ELR (cell line): ENCODE data around the gene LHFPL2.
"Not testable (repeated sequence)": the region's sequence is repeated elsewhere in the genome, so short reads cannot be mapped to it uniquely, and the experiment has no call there.

Experiments
- DNase-seq: peaks from one replicate; pipeline ENCODE4 v3.0.0-alpha.2; 2015; ENCODE audit warnings: low read depth

The LHFPL2 gene, protein sequence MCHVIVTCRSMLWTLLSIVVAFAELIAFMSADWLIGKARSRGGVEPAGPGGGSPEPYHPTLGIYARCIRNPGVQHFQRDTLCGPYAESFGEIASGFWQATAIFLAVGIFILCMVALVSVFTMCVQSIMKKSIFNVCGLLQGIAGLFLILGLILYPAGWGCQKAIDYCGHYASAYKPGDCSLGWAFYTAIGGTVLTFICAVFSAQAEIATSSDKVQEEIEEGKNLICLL

DNA sequence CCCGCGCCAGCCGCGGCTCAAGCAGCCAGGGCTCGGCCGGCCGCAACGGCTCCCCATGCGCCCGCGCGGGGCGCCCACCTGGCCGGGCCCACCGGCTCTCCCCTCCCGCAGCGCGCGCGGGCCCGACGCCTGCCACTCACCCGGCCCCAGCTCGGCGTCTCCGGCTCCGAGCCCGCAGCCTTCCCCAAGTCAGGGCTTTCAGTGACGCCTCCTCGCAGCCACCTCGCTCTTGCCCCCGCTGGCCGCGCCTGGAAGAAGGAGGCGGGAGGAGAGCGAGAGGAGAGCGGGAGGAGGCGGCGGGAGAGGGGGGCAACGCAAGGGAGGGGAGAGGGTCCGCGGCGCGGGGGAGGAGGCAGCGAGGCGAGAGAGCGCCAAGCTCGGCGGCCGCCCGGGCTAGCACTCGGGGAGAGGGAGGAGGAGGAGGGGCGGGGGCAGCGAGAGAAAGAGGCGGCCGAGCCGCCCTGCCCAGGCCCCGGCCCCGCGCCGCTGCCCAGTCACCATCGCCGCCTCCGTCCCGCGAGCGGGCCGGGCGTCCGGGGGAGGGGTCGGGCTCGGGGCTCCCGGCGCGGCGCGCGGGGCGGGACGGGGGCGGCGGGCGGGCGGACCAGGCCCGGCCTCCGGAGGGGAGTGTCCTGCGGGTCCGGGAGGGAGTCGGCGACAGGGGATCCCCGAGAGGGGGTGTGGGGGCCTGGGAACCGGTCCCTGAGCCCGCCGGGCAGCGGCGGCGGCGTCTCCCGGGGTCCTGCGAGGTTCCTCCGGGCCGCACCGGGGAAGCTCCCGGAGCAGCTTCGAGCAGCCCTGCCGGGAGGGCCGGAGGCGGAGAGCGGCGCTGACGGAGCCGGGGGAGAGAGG lies at the start of gene LHFPL2:
TSS of gene LHFPL2 (minus strand) at position 414 of the 852 bp plus-strand sequence. CDS start 138,559 bp downstream, outside the sequence.
- DNase-seq = peak; percentile 75

DNA sequence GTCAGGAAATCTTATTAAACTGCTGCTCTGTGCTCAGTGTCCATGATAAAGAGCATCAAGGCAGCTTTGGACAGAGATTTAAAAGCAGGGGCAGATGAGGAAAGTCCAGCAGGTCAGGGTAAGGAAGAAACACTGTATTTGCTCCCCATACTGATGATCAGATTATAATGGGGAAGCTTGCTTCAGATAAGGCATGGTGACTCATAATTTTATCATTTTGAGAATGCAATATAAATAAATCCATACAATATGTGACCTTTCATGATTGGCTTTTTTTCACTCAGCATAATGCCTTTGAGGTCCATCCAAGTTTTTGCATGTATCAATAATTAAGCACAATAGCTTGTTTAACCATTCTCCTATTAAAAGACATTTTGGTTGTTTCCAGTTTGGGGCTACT lies 48.1 kb upstream of the LHFPL2 start:
- peak; percentile 43 for DNase-seq

DNA sequence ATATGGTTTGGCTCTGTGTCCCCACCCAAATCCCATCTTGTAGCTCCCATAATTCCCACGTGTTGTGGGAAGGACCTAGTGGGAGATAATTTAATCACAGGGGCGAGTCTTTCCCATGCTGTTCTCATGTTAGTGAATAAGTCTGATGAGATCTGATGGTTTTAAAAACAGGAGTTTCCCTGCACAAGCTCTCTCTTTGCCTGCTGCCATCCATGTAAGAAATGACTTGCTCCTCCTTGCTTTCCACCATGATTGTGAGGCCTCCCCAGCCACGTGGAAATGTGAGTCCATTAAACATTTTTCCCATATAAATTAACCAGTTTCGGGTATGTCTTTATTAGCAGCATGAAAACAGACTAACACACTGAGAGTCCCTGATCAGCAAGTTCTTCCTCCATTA lies 47.5 kb upstream of the LHFPL2 start:
- not testable (repeated sequence) for DNase-seq

DNA sequence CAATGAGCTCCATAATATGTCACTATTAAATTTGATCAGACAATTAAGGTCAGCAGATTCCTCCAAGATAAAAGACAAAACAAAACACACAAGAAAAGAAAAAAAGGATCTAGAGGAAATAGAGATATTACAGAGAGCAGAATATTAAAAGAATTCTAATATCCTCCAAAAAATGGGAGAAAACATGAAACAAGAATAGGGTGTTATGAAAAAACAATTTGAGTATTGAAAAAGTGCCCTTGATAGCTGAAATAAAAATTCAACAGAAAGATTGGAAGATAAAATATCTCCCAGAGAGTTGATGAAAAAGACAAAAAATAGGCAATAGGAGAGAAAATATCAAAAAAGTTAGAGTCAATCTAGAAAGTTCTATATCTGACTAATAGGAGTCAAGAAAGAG lies 44.8 kb upstream of the LHFPL2 start:
- no peak for DNase-seq

DNA sequence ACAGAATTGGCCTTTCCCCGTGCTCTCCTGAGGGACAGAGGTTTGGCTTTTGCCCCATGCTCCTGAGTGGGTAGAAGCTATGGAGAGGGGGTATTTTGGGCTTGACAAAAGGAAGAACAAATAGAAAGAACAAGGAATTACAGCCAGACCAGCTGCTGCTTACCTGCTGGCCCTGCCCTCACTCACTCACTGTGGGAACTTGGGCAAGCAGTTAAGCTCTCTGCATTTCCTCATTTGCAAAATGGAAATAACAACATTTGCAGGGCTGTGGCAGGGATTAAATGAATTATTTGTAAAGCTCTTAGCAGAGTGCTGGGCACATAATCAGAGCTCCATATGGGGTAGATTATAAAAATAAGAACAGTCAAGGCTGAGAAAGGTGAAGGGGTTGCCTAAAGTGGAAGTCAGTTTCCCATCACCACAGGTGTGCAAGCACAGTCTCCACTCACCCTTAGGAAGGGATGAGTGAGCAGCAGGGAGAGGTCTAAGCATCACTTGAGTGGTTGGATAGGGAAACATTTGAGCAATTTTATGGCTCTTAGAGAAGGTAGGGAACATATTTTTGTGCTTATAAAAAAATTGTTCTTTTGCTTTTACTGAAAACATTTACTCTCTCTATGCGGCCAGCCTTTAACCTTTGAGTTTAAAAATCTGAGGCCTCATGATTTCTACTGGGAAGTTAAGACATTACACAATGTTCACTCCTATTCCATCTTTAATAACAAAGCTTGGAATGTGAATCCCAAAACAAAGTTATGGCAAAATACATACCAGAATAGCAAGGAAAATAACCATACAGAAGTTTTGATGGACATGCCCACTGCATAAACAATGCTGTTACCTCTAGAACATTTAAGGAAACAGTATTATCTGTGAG lies 42.8 kb upstream of the LHFPL2 start:
- no peak for DNase-seq

DNA sequence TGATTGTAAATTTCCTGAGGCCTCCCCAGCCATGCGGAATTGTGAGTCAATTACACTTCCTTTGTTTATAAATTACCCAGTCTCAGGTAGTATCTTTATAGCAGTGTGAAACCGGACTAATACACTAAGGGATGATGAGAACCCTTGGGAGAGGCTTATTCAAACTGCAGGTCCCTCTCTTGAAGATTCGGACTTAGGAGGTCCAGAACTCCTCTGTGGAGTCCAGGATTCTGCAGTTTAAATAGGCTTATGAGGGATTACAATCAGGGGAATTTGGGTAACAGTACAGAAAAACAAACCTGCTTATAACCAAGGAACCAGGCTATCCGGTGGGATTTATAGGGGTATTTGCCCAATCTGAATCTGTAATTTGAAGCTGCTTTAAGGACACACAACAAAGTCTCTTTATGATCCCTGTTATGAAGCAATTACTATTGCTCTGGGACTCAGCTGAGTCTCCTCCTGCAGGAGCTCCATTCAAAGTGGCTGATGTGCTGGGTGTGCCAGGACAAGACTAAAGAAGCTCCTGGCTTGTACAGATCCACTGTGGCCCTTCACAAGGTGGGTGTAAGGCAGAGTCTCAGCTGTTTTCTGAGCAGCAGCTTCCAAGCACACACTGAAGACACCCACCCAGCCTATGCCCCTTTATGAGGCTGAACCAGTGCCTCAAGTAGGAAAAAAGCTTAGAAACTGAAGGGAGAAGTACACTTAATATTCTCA lies 41.8 kb upstream of the LHFPL2 start:
- no peak for DNase-seq

DNA sequence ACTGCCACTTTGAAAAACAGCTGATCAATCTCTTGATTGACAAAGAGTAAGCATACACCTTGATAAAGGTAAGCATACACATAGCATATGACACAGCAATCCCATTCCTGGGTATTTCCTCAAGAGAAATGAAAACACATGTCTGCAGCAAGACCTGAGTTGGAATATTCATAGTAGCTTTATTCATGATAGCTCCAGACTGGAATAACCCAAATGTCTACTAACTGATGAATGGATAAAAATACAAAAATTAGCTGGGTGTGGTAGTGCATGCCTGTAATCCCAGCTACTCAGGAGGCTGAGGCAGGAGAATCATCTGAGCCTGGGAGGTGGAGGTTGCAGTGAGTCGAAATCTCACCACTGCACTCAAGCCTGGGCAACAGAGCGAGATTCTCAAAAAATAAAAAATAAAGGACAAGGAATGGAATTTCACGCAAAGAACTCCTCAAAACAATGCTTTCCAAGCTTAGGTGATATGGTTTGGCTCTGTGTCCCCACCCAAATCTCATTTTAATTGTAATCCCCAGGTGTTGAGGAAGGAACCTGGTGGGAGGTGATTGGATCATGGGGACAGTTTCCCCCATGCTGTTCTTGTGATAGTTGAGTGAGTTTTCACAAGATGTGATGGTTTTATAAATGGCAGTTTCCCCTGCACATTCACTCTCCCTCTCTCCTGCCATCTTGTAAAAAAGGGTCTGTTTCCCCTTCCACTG lies 41.1 kb upstream of the LHFPL2 start:
- DNase-seq = no peak

DNA sequence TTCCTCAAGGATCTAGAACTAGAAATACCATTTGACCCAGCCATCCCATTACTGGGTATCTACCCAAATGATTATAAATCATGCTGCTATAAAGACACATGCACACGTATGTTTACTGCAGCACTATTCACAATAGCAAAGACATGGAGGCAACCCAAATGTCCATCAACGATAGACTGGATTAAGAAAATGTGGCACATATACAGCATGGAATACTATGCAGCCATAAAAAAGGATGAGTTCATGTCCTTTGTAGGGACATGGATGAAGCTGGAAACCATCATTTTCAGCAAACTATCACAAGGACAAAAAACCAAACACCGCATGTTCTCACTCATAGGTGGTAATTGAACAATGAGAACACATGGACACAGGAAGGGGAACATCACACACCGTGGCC lies 38.9 kb upstream of the LHFPL2 start:
- DNase-seq = not testable (repeated sequence)

DNA sequence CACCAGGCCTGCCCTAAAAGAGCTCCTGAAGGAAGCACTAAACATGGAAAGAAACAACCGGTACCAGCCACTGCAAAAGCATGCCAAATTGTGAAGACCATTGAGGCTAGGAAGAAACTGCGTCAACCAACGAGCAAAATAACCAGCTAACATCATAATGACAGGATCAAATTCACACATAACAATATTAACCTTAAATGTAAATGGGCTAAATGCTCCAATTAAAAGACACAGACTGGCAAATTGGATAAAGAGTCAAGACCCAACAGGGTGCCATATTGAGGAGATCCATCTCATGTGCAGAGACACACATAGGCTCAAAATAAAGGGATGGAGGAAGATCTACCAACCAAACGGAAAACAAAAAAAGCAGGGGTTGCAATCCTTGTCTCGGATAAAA lies 35.3 kb upstream of the LHFPL2 start:
- DNase-seq = not testable (repeated sequence)

DNA sequence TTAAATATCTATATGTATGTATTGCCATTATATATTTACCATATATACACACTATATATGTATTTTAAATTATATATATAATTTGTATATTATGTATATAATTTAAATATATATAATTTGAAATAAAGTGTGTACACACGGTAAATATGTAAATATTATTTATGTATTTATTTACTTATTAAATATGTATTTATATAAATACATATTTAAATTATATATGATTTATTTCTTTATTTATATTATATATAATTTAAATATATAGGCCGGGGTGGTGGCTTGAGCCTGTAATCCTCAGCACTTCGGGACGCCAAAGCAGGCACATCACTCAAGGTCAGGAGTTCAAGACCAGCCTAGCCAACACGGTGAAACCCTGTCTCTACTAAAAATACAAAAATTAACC lies 31.3 kb upstream of the LHFPL2 start:
- no peak for DNase-seq

DNA sequence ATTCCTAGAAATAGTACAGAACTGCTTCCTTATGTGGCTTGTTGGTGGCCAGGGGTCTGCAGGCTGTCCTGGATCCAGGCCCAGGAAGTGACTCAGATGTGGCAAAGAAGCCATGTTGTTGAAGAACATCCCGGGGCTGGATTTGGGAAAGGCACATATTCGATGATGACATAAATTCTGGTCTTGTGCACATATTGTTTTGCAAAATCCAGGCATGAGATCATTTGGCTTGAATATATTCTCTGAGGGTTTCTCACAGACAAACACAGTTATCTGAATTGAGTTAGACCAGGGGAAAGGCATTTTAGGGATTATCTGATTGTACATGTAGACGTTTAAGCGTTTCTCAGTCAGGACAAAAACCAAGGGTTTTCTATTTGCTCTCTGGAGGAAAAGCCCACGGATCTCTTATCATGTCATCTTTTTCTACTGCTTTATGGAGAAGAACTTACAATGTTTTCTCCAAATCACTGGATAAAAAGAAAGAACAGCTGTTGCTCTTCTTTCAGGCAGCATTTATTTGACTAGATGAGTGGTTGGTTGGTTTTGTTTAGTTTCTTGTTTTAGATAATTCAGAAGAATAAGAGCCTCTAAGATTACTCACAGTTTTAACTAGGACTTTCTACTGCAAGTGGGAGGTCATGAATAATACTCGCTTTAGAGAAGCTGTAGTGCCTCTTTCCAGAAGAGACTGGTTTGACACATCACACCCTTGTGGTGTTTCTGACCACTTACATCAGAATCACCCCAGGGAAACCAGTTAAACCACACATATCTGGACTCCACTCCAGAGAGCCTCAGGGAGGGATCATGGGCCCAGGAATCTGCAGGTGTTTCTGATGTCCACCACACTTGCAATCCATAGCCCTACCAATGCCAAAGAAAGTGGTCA lies 29.5 kb upstream of the LHFPL2 start:
- peak; percentile 86 for DNase-seq

DNA sequence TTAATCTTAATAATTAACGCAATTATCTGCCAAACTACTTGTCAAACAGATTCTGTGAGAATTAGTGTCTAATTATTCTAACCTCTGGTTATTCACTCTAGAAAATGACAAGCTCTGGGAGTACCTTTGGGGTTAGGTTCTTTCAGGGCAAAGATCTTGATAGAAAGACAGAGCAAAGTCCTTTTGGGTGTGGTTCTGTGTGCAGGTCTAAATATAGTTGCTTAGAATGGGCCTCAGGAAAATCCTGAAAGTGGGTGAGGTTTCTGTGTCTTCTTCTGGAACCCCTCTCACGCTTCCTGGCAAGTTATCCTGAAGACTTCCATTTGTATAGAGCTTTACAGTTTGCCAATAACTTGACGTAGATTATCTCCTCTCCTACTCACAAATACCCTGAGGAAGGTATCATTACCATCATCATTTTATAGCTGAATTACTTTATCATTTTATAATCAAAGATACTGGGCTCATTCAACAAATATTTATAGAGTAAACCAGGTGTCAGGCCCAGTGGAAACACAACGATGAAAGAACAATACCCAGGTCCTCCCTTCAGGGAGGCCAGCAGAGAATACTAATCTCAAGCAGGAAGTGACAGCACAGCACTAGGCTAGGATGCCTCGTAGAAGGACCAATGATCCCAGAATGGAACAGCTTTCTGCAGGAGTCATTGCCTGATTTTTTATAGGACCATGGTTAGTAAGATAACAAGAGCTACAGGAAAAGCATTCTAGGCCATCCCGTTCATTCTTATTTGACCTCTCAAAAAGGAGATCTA lies 27.6 kb upstream of the LHFPL2 start:
- DNase-seq = no peak

DNA sequence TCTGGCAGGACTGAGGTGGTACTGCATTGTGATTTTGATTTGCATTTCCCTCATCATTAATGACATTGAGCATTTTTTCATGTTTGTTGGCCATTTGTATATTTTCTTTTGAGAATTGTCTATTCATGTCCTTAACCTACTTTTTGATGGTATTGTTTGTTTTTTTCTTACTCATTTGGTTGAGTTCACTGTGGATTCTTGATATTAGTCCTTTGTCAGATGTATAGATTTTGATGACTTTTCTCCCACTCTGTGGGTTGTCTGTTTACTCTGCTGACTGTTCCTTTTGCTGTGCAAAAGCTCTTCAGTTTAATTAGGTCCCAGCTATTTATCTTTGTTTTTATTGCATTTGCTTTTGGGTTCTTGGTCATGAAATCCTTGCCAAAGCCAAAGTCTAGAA lies 25.3 kb upstream of the LHFPL2 start:
- DNase-seq = not testable (repeated sequence)

DNA sequence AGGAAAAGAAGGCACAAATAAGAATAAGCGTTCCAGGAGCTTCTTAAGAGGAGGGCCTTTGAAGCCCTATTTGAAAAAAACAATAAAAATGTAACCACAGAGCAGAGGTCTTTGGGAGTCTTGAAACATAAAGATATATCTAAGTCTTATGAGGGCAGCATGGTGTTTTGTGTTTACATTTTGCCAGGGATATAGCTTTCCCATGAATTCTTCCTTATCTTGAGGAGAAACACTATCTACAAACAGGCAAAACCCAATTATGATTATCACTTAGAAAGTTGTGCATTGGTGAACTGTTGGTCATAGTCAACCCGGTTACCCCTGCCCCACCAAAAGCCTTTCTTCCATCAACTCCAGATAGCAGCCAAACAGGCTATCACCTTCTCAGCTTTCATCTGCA lies 23.6 kb upstream of the LHFPL2 start:
- no peak for DNase-seq

DNA sequence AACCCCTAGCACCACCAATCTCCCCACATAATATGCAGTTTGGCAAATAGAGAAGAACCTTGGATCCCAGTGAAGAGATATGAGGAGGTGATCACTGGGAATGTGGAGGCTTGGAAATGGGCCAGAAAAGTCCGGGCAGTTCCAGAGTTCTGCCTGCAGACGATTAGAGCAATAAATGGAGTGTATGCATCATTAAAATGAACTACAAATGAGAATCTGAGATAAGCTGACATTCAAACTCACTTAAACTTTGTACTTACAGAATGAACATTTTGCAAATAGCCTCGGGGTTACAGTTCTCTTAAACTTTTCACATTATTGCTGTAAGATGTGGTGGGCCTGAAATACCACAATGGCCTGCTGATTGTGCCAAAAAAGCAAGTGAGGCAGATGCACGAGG lies 23.0 kb upstream of the LHFPL2 start:
- no peak for DNase-seq

DNA sequence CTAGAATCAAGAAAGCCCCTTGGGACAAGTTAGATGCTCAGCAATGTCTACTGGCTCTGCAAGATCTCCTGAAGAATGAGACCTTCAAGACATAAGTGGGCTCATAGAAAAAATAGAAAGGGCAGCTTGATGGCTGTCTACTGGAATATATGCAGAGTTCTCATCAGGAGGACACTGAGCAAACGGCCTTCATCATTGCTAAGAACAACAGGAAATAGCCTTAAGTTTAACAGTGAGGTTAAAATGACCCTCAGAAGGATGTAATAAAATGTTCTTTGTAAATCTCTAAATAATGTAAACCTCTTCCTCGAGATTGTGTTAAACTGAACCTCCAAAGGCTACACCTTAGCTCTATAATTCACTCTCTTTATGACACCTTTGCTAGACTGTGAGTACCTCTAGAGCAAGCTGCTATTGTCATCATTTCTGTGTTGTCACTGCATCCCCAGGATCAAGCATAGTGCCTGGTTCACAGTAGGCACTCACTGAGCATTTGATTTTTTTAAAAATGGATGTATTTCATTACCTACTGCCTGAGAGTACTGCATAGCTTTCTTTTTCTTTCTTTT lies 22.2 kb upstream of the LHFPL2 start:
- no peak for DNase-seq

DNA sequence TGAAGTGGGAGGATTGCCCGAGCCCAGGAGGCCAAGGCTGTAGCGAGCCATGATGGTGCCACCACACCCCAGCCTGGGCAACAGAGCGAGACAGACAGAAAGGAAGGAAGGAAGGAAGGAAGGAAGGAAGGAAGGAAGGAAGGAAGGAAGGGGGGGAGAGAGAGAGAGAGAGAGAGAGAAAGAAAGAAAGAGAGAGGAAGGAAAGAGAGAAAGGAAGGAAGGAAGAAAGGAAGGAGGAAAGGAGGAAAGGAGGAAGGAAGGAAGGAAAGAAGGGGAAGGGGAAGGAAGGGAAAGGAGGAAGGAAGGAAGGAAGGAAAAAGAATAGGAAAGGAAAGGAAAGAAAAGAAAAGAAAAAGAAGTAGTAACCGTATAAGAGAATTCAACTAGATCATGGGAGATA lies 20.8 kb upstream of the LHFPL2 start:
- DNase-seq = no peak

DNA sequence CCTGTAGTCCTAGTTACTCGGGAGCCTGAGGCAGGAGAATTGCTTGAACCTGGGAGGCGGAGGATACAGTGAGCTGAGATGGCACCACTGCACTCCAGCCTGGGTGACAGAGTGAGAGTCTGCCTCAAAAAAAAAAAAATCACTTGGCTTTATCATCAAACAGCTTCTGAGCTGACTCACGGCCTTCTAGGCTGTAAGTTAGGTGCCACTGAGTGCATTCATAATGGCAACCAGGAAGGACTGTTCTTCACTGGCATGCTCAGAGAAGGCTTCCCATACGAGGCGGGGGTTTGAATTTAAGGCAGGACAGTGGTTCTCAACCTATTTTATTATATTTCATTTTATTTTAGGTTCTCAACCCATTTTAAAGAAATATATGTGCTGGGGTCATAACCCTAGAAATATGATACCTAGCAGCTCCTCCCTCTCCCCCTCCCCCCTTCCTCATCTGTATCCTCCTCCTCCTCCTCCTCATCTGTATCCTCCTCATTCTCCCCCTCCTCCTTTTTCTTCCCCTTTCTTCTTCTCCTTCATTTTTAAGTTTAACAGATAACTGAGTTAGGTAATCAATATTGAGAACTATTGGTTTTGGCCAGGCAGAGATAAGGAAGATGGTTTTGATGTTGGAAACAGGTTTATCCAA lies 19.0 kb upstream of the LHFPL2 start:
- DNase-seq = peak; percentile 43

DNA sequence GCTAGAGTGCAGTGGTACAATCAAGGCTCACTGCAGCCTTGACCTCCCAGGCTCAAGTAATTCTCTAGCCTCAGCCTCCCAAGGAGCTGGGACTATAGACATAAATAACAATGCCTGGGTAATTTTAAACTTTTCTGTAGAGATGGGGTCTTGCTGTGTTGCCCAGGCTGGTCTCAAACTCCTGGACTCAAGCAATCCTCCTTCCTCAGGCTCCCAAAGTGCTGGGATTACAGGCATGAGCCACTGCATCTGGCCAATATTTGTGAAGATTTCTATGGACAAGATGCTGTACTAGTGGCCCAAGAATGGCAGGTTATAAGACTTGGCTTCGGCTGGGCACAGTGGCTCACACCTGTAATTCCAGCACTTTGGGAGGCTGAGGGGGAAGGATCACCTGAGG lies 18.4 kb upstream of the LHFPL2 start:
- DNase-seq = not testable (repeated sequence)
